Measurements from ENCODE around the gene BDP1.

- TF ChIP-seq EZH2 (IDR thresholded peaks at IDR 0.05) = no peak
- no peak for TF ChIP-seq POLR2AphosphoS5 (IDR thresholded peaks at IDR 0.05; ENCODE audit: borderline replicate concordance, low read depth, low read length)
- no peak for TF ChIP-seq FOXP2 (optimal IDR thresholded peaks at IDR 0.05; ENCODE audit: control extremely low read depth, extremely low read length, insufficient read depth)
These were observed 2.6 kb upstream of the BDP1 start for GRCh38 chr5:71452876-71453275.
